GM18873 (cell line): ENCODE measurements around the gene ABI1.
"Not testable (repeated sequence)": the region's sequence is repeated elsewhere in the genome, so short reads cannot be mapped to it uniquely, and the experiment has no call there.

Experiments used
- ATAC-seq: cut with Tn5 transposase; IDR thresholded peaks from one replicate; pipeline ENCODE4 v1.9.1; 2021; ENCODE audit warnings: mild to moderate bottlenecking, moderate library complexity, moderate number of reproducible peaks; ENCODE audit not compliant: unreplicated experiment, low FRiP score

Gene ABI1

DNA sequence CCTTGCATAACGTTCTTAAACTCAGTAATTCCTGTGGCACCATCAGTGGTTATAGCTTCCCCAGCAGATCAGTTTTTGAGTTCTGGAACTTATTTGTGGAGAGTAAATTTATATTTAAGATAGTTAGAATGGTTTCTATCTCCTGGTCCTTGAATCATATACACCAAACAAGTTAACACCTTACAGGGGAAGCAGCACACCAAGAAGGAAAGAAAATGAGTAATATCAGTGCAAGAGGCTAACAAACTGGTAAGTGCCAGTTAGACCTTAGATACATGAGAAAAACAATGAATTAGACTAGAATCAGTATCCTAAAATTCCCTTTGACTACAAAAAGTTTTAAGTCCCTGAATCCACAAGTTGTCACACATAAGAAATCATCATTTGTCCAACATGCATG lies 54.2 kb downstream of the ABI1 start:
- ATAC-seq: no peak

GRCh38 chr10:26805567-26806245 lies 55.1 kb downstream of the ABI1 start:
- ATAC-seq: no peak

- ATAC-seq: no peak
These were observed 56.1 kb downstream of the ABI1 start for GRCh38 chr10:26804418-26805393.

- no peak for ATAC-seq
These were observed 56.9 kb downstream of the ABI1 start for GRCh38 chr10:26803849-26804248.

DNA sequence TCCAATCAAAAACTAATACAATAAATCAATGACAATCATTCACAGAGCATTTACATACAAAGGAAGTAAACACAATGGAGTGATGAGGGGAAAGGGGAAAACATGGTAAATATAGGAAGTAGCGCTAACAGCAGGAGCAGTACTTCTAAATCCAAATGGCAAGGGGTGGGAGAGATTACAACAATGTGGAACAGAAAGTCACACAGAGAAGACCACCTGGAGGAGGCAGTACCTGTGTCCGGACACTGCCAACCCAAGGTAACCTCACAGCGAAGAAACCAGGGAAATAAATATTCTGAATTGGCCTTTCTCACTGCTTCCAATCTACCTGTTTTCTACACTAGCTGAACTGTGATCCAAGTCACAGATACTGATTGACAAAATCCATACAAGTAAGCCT lies 58.2 kb downstream of the ABI1 start:
- ATAC-seq: no peak

- no peak for ATAC-seq
These were observed 58.9 kb downstream of the ABI1 start for GRCh38 chr10:26801831-26802230.

DNA sequence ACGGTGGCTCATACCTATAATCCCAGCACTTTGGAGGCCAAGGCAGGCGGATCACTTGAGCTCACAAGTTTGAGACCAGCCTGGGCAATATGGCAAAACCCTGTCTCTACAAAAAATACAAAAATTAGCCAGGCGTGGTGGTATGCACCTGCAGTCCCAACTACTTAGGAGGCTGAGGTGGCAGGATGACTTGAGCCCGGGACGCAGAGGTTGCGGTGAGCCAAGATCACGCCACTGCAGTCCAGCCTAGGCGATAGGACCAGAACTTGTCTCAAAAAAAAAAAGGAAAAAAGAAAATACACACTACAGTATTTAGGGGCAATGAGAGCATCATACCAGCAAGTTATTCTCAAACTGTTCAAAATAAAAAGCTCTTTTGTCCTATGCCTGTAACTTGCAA lies 59.5 kb downstream of the ABI1 start:
- no peak for ATAC-seq

GRCh38 chr10:26800468-26800867 lies 60.3 kb downstream of the ABI1 start:
- ATAC-seq: no peak

DNA sequence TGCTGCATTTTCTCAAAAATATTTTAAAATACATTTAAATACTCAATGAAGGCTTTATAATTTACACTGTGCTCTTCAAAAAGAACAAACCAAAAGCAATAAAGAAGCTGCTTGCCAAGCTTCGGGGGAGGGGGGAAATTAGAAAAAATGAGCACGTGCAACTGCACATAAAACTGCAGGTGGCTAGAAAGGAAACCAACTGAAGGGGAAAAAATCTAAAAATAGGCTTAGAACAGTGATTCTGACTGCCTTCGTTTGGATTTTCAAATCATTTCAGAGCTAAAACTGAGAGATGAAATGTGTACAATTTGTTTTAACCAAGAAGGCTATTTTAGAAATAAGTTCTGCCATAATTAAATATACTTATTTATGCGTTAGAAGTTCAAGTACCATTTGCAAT lies 61.4 kb downstream of the ABI1 start:
- no peak for ATAC-seq

GRCh38 chr10:26798298-26798697 lies 62.5 kb downstream of the ABI1 start:
- no peak for ATAC-seq

DNA sequence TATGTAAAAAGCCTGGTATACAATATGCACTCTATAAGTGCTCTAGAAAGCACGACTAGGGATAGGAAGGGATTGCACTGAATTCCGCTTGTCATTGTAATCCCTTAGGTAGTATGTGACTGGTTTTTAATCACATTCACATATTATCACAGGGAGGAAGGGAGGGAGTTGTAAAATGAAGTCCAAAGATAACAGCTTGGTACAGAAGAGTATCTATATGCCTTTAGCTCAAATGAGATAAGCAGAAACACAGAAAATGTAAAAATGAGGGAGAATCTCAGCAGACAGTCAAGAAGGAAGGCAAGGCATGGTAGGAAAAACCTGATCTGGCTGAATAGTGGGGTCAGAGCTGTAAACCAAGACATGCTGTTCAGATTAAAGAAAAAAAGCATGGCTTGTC lies 63.4 kb downstream of the ABI1 start:
- no peak for ATAC-seq

DNA sequence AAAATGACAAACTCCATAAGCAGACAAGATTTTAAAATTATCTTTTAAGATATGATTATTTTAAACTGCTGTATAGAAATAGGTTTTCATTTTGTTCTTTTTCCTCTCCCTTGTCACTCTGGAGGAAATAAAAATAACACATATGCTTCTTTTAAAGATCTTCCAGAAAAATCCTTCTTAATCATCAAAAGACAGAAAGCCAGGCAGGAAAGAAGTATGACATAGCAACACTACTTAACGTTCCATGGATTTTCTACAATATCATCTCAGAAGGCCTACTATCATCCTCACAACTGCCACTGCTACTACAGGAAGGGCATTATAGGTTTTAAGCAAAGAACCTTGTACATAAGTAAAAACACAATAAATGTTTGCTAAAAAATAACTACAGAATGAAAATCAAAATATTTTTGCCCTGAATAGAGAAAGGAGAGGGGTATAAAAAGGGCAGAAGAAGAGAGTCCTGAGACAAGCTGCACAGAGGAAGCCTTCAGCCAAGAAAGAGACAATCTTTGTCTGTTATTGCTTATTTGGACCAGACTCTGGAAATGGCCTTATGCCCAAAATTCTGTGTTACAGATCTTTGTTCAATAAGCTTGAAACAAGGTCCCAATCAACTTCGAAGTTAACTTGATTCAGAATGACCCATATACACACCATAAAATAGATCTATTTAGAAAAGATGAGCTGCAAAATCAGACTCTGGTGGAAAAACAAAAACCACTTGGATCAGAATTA lies 67.8 kb downstream of the ABI1 start:
- ATAC-seq: no peak

- ATAC-seq: no peak
These were observed 70.3 kb downstream of the ABI1 start for GRCh38 chr10:26790221-26790995.

DNA sequence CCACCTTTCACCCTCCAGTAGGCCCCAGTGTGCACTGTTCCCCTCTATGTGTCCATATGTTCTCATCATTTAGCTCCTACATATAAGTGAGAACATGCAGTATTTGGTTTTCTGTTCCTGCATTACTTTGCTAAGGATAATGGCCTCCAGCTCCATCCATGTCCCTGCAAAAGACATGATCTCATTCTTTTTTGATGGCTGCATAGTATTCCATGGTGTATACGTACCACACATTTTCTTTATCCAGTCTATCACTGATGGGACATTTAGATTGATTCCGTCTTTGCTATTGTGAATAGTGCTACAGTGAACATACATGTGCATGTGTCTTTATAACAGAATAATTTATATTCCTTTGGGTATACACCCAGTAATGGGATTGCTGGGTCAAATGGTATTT lies 71.0 kb downstream of the ABI1 start:
- ATAC-seq: not testable (repeated sequence)

DNA sequence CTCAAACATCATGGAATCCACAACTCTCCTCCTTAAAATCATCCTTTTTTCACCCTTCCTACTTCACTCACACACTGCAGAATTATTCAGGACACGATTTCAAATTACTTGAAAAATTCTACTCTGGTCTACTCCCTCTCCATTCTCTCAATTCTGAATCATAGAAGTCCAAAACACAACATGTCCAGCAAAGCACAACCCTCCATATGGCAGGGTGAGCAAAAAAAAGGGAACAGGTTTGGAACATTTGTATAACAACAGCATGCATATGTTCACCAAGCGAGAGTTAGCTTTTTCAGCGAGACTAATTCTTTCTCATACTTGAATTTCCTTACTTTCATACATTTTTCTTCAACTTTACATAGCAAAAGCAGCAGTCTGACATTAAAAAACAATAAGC lies 73.4 kb downstream of the ABI1 start:
- ATAC-seq: no peak

DNA sequence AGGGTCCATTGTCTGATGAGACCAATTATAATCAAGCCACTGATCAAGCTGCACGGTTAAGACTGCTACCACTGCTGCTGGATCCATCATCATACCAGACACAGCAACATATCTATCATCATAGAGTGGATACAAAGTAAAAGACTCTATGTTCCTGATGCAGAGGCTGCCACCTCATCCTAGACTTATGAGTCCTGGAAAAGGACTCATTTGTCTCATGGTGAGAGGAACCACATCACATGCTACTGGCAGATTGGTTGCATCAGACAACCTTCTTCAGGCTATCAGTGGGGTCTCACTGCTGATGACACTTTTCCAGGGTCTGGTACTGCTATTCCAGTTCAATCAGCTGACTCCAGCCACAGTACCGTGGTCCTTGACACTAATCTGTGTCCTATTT lies 79.0 kb downstream of the ABI1 start:
- no peak for ATAC-seq

- no peak for ATAC-seq
These were observed 79.8 kb downstream of the ABI1 start for GRCh38 chr10:26780793-26781601.

DNA sequence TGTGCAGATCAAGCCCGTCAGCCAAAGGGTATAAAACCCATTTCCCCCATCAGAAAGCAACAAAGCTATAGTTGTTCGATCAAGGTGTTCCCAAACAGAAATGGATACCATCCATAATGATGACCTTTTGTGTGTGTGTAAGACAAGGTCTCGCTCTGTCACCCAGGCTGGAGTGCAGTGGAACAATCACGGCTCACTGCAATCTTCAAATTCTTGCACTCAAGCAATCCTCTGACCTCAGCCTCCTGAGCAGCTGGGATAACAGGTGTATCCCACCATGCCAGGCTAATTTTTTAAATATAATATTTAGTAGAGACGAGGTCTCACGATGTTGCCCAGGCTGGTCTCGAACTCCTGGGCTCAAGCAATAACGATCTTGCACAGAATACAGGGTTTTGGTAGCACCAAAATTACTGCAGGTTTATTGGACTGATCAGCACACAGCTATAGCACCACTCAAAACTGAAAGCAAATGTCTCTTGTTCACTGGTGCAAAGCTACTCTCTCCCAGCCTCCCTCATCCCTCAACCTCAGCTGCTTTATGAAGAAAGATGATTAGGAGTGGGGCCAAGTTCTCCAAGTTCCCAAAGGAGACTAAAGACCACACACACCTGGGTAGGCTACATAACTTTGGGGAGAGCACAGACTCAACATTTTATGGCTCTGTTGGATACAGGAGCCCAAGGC lies 80.5 kb downstream of the ABI1 start:
- ATAC-seq: no peak
